ENCODE data around the gene THRSP. TPM values are rescaled to one million over a fixed set of nuclear protein-coding genes. Genes with fewer than 3 reads are reported as not detected.

Gene THRSP
- total and polyA plus RNA-seq, 10 of the 15 experiments (the other 5 are each of a cell fraction or from before 2014, with no cell fraction given): 0.18 TPM; not detected in 9

DNA sequence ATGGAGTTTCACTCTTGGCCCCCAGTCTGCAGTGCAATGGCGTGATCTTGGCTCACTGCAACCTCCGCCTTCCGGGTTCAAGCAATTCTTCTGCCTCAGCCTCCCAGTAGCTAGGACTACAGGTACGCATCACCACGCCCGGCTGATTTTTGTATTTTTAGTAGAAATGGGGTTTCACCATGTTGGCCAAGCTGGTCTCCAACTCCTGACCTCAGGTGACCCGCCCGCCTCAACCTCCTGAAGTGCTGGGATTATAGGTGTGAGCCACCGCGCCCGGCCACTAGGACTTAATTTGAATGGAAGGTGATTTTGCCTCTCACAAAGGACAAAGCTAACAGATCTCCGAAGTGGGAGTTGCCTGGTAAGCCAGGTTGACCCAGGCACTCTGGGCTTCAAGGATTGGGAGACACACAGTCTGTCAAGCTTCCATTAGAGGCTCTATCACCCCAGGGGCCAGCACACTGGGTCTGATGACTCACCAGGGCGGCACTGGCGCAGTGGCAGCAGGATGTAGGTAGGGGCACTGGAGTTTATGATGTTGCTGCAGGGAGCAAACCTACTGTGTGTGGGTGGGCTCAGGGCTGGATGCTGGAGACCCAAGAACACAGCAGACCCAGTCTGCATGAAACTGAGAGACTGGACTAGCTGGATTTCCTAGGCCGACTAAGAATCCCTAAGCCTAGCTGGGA is 22.8 kb upstream of the THRSP start:
- Histone ChIP-seq H3K4me1 (ENCODE audit: control insufficient read depth, insufficient read depth, low read length) (peaks cover 7% of the 10 kb centered on the region), H3K9me3 (replicated peaks; ENCODE audit: control insufficient read depth, insufficient read depth, low read length) (no peaks in the 10 kb centered on the region), H3K4me2 (ENCODE audit: control insufficient read depth, insufficient read depth) (no peak overlapping the region), H3K27ac (ENCODE audit: control insufficient read depth, insufficient read depth) (no peak overlapping the region), H3K4me3 (no peak overlapping the region), H3K27me3 (replicated peaks in 1 of 2; ENCODE audit: control insufficient read depth in 2 of 2, insufficient read depth in 2 of 2, low read length in 1 of 2) (no peaks in the 10 kb centered on the region), H3K9ac (ENCODE audit: control insufficient read depth, insufficient read depth, low read length) (no peak overlapping the region), H2AFZ (ENCODE audit: control insufficient read depth, low read depth, low read length) (no peak overlapping the region), H4K20me1 (ENCODE audit: control insufficient read depth, insufficient read depth) (no peaks in the 10 kb centered on the region), H3K36me3 (ENCODE audit: control insufficient read depth in 2 of 2, insufficient read depth in 2 of 2, low read length in 1 of 2) (no peaks in the 10 kb centered on the region), H3K79me2 (ENCODE audit: control insufficient read depth, insufficient read depth, low read length) (no peaks in the 10 kb centered on the region)
- BruUV-seq (replicated peaks): no TSS peak
- 89% methylated on average over 15 of the region's 15 CpGs for WGBS (ENCODE audit: insufficient coverage, insufficient replicate concordance, low lambda C conversion rate, missing lambda C conversion rate)
- TF ChIP-seq JUNB (IDR thresholded peaks at IDR 0.05): no peak
- TF ChIP-seq CBX5 (IDR thresholded peaks at IDR 0.05; ENCODE audit: low read depth): no peak
- TF ChIP-seq EP300 (IDR thresholded peaks at IDR 0.05; ENCODE audit: borderline replicate concordance in 1 of 2, control insufficient read depth in 1 of 2, low read depth in 2 of 2, low read length in 2 of 2): no peak
- no peak for TF ChIP-seq MYC (IDR thresholded peaks at IDR 0.05; ENCODE audit: insufficient read depth, insufficient read length, insufficient replicate concordance, low read length, severe bottlenecking)
- TF ChIP-seq SMAD1 (IDR thresholded peaks at IDR 0.05; ENCODE audit: low read depth, partially characterized antibody): no peak
- no peak for TF ChIP-seq SIX5 (IDR thresholded peaks at IDR 0.05; ENCODE audit: low read depth, low read length, severe bottlenecking)
- TF ChIP-seq MXI1 (IDR thresholded peaks at IDR 0.05; ENCODE audit: low read depth, low read length): no peak
- TF ChIP-seq ASH2L (IDR thresholded peaks at IDR 0.05; ENCODE audit: borderline replicate concordance, low read depth): no peak
- no peak for TF ChIP-seq PAX5 (IDR thresholded peaks at IDR 0.05; ENCODE audit: borderline replicate concordance, low read depth, low read length)
- TF ChIP-seq SP1 (IDR thresholded peaks at IDR 0.05; ENCODE audit: low read depth, low read length): no peak
- TF ChIP-seq NFYA (IDR thresholded peaks at IDR 0.05; ENCODE audit: borderline replicate concordance, low read depth, low read length): no peak
- no peak for TF ChIP-seq ZNF217 (IDR thresholded peaks at IDR 0.05)
- TF ChIP-seq SIN3A (IDR thresholded peaks at IDR 0.05; ENCODE audit: low read depth, low read length): no peak
- TF ChIP-seq NFXL1 (IDR thresholded peaks at IDR 0.05; ENCODE audit: borderline replicate concordance): no peak
- no peak for TF ChIP-seq E4F1 (IDR thresholded peaks at IDR 0.05; ENCODE audit: borderline replicate concordance, partially characterized antibody)
- no peak for TF ChIP-seq HDGF (IDR thresholded peaks at IDR 0.05)
- DNase-seq (ENCODE audit: low read depth, low spot score) (no peak), ATAC-seq (no peak), FAIRE-seq (no peak)
- in situ Hi-C loops (cut with MboI) (no loop called here), intact Hi-C loops (cut with micrococcal nuclease; ENCODE audit: unreplicated experiment) (no loop called here)
- ChIA-PET SMC1A (ENCODE audit: uncharacterized antibody, unreplicated experiment) (interaction anchor here (0.9 to 1.1 kb wide), 3 partner anchors 13 to 264 kb away, joined by 3 read pairs; partner anchors contain the start of gene INTS4), CTCF (interaction anchor here (1.1 to 1.4 kb wide), 2 partner anchors 34 to 46 kb away, joined by 3 read pairs; partner anchors contain the start of gene INTS4), POLR2A (interaction anchor here (0.9 to 1.0 kb wide), 2 partner anchors 20 to 46 kb away, joined by 3 to 5 read pairs; partner anchors contain the start of gene INTS4), RAD21 (ENCODE audit: unreplicated experiment) (interaction anchor here (2.5 kb wide), 1 partner anchor 46 kb away, joined by 9 read pairs; no protein-coding TSS in a partner anchor)

All from GM12878 (cell line).